H9 (cell line): ENCODE results near the gene USP22. TPM values are rescaled to one million over a fixed set of nuclear protein-coding genes. Genes with fewer than 3 reads are reported as not detected.

Experiments used
- DNase-seq: peaks from one replicate; pipeline ENCODE4 v3.0.0-alpha.2; 2017
- H2AFZ ChIP-seq: one replicate; pipeline ENCODE4 v1.6.1; 2013; ENCODE audit warnings: mild to moderate bottlenecking, low read length, control low read depth, moderate library complexity
- H2AK5ac ChIP-seq: 2 replicates; pipeline ENCODE4 v1.6.1; 2013; ENCODE audit warnings: low read length, control low read depth, mixed read lengths; ENCODE audit not compliant: insufficient read length
- H2BK120ac ChIP-seq: one replicate; pipeline ENCODE4 v1.6.1; 2013; ENCODE audit warnings: low read depth, mild to moderate bottlenecking, low read length, control low read depth, inconsistent platforms; ENCODE audit not compliant: poor library complexity, severe bottlenecking
- H2BK12ac ChIP-seq: 2 replicates; pipeline ENCODE4 v1.6.1; 2013; ENCODE audit warnings: low read length, control low read depth, mixed read lengths, low read depth; ENCODE audit not compliant: insufficient read length
- H2BK15ac ChIP-seq: 2 replicates; pipeline ENCODE4 v1.6.1; 2013; ENCODE audit warnings: low read depth, low read length, control low read depth
- H2BK20ac ChIP-seq: one replicate; pipeline ENCODE4 v1.6.1; 2013; ENCODE audit warnings: low read depth, mild to moderate bottlenecking, low read length, control low read depth, inconsistent platforms; ENCODE audit not compliant: poor library complexity, severe bottlenecking
- H2BK5ac ChIP-seq: 2 replicates; pipeline ENCODE4 v1.6.1; 2013; ENCODE audit warnings: low read length, control low read depth, mixed read lengths; ENCODE audit not compliant: insufficient read length
- H3K14ac ChIP-seq: 2 replicates; pipeline ENCODE4 v1.6.1; 2013; ENCODE audit warnings: low read length, control low read depth; ENCODE audit not compliant: insufficient read depth
- H3K18ac ChIP-seq: 2 replicates; pipeline ENCODE4 v1.6.1; 2013; ENCODE audit warnings: low read depth, mild to moderate bottlenecking, mixed read lengths, low read length, control low read depth; ENCODE audit not compliant: insufficient read length
- H3K23ac ChIP-seq: 2 replicates; pipeline ENCODE4 v1.6.1; 2013; ENCODE audit warnings: low read length, control low read depth, mixed read lengths, low read depth; ENCODE audit not compliant: insufficient read length
- H3K23me2 ChIP-seq: 2 replicates; pipeline ENCODE4 v1.6.1; 2013; ENCODE audit warnings: low read depth, mild to moderate bottlenecking, mixed read lengths, low read length, control low read depth; ENCODE audit not compliant: insufficient read length, poor library complexity, severe bottlenecking
- H3K27ac ChIP-seq: 2 replicates; pipeline ENCODE4 v1.5.1; 2013; ENCODE audit warnings: low read length, control low read depth, mixed read lengths, low read depth; ENCODE audit not compliant: insufficient read length
- H3K27me3 ChIP-seq: 2 replicates; pipeline ENCODE4 v1.6.1; 2013; ENCODE audit warnings: low read length, control low read depth, inconsistent platforms; ENCODE audit not compliant: insufficient read depth
- H3K4ac ChIP-seq: 2 replicates; pipeline ENCODE4 v1.6.1; 2013; ENCODE audit warnings: low read depth, mild to moderate bottlenecking, control low read depth, inconsistent platforms, low read length, moderate library complexity
- H3K4me1 ChIP-seq: 2 replicates; pipeline ENCODE4 v1.6.1; 2013; ENCODE audit warnings: low read length, control low read depth, inconsistent platforms; ENCODE audit not compliant: insufficient read depth
- H3K4me2 ChIP-seq: 2 replicates; pipeline ENCODE4 v1.6.1; 2013; ENCODE audit warnings: low read length, control low read depth, mixed read lengths; ENCODE audit not compliant: insufficient read length, insufficient read depth
- H3K56ac ChIP-seq: 2 replicates; pipeline ENCODE4 v1.6.1; 2013; ENCODE audit warnings: low read depth, mild to moderate bottlenecking, mixed read lengths, low read length, control low read depth; ENCODE audit not compliant: insufficient read length
- H3K79me1 ChIP-seq: 2 replicates; pipeline ENCODE4 v1.6.1; 2013; ENCODE audit warnings: low read depth, mild to moderate bottlenecking, moderate library complexity, low read length, control low read depth, inconsistent platforms; ENCODE audit not compliant: insufficient read depth, poor library complexity, severe bottlenecking
- H3K79me2 ChIP-seq: 2 replicates; pipeline ENCODE4 v1.6.1; 2013; ENCODE audit warnings: low read length, control low read depth, inconsistent platforms; ENCODE audit not compliant: insufficient read depth
- H3K9ac ChIP-seq: 2 replicates; pipeline ENCODE4 v1.6.1; 2013; ENCODE audit warnings: low read length, control low read depth, mixed read lengths; ENCODE audit not compliant: insufficient read length; ENCODE audit errors: extremely low read depth
- H3K9me3 ChIP-seq: one replicate; pipeline ENCODE4 v1.6.1; 2013; ENCODE audit warnings: low read depth, low read length, inconsistent platforms; ENCODE audit not compliant: control insufficient read depth
- H3T11ph ChIP-seq: one replicate; pipeline ENCODE4 v1.6.1; 2013; ENCODE audit warnings: mild to moderate bottlenecking, low read length, control low read depth, inconsistent platforms
- H4K20me1 ChIP-seq: one replicate; pipeline ENCODE4 v1.6.1; 2013; ENCODE audit not compliant: control insufficient read depth, insufficient read length, insufficient read depth
- H4K5ac ChIP-seq: 2 replicates; pipeline ENCODE4 v1.6.1; 2013; ENCODE audit warnings: low read depth, mild to moderate bottlenecking, mixed read lengths, low read length, control low read depth; ENCODE audit not compliant: insufficient read length
- H4K8ac ChIP-seq: replicated peaks from 2 replicates; pipeline ENCODE4 v1.6.1; 2013; ENCODE audit warnings: low read length, control low read depth, mixed read lengths, low read depth; ENCODE audit not compliant: insufficient read length
- H4K91ac ChIP-seq: 2 replicates; pipeline ENCODE4 v1.6.1; 2013; ENCODE audit warnings: low read depth, mild to moderate bottlenecking, moderate library complexity, mixed read lengths, low read length, control low read depth; ENCODE audit not compliant: insufficient read length
- H3K27ac Mint-ChIP-seq, 3 experiments: 2 replicates in 2 of 3; 3 replicates in 1 of 3; pipeline ENCODE4 v1.8.0; 2020 to 2021; ENCODE audit warnings: mixed read lengths in 3 of 3, mild to moderate bottlenecking in 1 of 3, moderate library complexity in 1 of 3
- H3K27me3 Mint-ChIP-seq: 2 replicates; pipeline ENCODE4 v1.8.0; 2021; ENCODE audit warnings: low read depth, mild to moderate bottlenecking, moderate library complexity, mixed read lengths
- H3K36me3 Mint-ChIP-seq, 3 experiments: 2 replicates in 2 of 3; 3 replicates in 1 of 3; pipeline ENCODE4 v1.8.0; 2020 to 2021; ENCODE audit warnings: low read depth in 3 of 3, mixed read lengths in 3 of 3; ENCODE audit not compliant: insufficient read depth in 1 of 3
- H3K4me1 Mint-ChIP-seq, 2 experiments: 2 replicates each; pipeline ENCODE4 v1.8.0; 2020; ENCODE audit warnings: mixed read lengths in 2 of 2
- H3K4me3 Mint-ChIP-seq, 2 experiments: 2 replicates in 1 of 2; 3 replicates in 1 of 2; pipeline ENCODE4 v1.8.0; 2020 to 2021; ENCODE audit warnings: mild to moderate bottlenecking in 2 of 2, mixed read lengths in 2 of 2, moderate library complexity in 1 of 2
- H3K9me3 Mint-ChIP-seq, 2 experiments: 2 replicates in 1 of 2; 3 replicates in 1 of 2; pipeline ENCODE4 v1.8.0; 2020; ENCODE audit warnings: mild to moderate bottlenecking in 2 of 2, mixed read lengths in 2 of 2, moderate library complexity in 1 of 2
- WGBS: extraction: QIAGEN DNeasy Blood & Tissue Kit; methylation state at CpG from one replicate; pipeline ENCODE4 v1.1.7; 2013; ENCODE audit warnings: missing lambda C conversion rate, low lambda C conversion rate, mixed read lengths; ENCODE audit not compliant: insufficient read length; ENCODE audit errors: extremely low coverage; 5-methylcytosine and 5-hydroxymethylcytosine counted together
- total RNA-seq: library from RNA; stranded (reverse); gene quantifications from 2 replicates; pipeline ENCODE4 v1.2.1, GENCODE V29; 2021
- TF ChIP-seq, protein P1 (sequence below): fragments of 200-600 bp; sonication (generic); conservative IDR thresholded peaks from 3 replicates; pipeline ENCODE4 v1.8.0; 2021; ENCODE audit warnings: antibody characterized with exemption, mild to moderate bottlenecking

USP22 gene
- total RNA-seq, 1 experiment from 2014 or later: 345 TPM

DNA sequence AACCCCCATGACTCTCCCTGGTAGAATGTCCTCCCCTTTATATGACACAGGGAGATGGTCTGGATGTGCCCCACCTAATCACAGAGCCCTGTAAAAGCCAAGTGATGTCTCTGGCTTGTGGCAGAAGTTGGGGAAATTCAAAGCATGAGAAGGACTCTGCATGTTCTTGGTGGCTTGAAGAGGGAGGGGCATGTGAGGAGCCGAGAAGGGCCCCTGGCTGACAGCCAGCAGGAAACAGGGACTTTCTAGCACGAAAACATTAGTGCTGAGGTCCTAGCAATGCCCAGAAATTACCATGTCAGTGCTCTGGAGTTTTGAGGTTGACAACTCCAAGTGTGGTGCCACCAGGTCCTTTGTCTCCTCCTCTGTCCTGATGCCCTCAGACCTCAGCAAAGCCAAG lies 75.9 kb downstream of the USP22 start:
- no peak overlapping the region for H3K9ac ChIP-seq
- Mint-ChIP-seq H3K4me1 (peaks cover 45 to 56% of the 10 kb centered on the region in 2 experiments), H3K4me3 (no peak overlapping the region), H3K36me3 (peaks cover 0 to 10% (median 2%) of the 10 kb centered on the region in 3 experiments; a peak in 3 of 7 replicates), H3K9me3 (no peaks in the 10 kb centered on the region), H3K27me3 (no peaks in the 10 kb centered on the region; the same call in 1 of the 2 replicates), H3K27ac (no peak overlapping the region)
- no peak overlapping the region for H3K14ac ChIP-seq
- no peak overlapping the region for H3K56ac ChIP-seq
- no peaks in the 10 kb centered on the region for H3K27me3 ChIP-seq
- H2BK5ac ChIP-seq: no peak overlapping the region
- H3K9me3 ChIP-seq: no peaks in the 10 kb centered on the region
- no peaks in the 10 kb centered on the region for H3K79me2 ChIP-seq
- no peak overlapping the region for H3K4ac ChIP-seq
- no peak overlapping the region for H4K5ac ChIP-seq
- WGBS: no CpG with 5 or more reads among the region's 2 CpGs
- H2BK120ac ChIP-seq: no peak overlapping the region
- H3K23ac ChIP-seq: no peak overlapping the region
- H3K18ac ChIP-seq: no peak overlapping the region
- H2BK15ac ChIP-seq: no peak overlapping the region
- no peaks in the 10 kb centered on the region for H3K23me2 ChIP-seq
- H3K4me2 ChIP-seq: no peak overlapping the region
- no peak overlapping the region for H2BK20ac ChIP-seq
- no peaks in the 10 kb centered on the region for H4K20me1 ChIP-seq
- no peak for DNase-seq
- H3K79me1 ChIP-seq: no peaks in the 10 kb centered on the region
- H3K4me1 ChIP-seq: no peaks in the 10 kb centered on the region
- no peak overlapping the region for H2AFZ ChIP-seq
- TF ChIP-seq, protein P1, sequence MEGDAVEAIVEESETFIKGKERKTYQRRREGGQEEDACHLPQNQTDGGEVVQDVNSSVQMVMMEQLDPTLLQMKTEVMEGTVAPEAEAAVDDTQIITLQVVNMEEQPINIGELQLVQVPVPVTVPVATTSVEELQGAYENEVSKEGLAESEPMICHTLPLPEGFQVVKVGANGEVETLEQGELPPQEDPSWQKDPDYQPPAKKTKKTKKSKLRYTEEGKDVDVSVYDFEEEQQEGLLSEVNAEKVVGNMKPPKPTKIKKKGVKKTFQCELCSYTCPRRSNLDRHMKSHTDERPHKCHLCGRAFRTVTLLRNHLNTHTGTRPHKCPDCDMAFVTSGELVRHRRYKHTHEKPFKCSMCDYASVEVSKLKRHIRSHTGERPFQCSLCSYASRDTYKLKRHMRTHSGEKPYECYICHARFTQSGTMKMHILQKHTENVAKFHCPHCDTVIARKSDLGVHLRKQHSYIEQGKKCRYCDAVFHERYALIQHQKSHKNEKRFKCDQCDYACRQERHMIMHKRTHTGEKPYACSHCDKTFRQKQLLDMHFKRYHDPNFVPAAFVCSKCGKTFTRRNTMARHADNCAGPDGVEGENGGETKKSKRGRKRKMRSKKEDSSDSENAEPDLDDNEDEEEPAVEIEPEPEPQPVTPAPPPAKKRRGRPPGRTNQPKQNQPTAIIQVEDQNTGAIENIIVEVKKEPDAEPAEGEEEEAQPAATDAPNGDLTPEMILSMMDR: no peak
- no peak overlapping the region for H2AK5ac ChIP-seq
- no peak overlapping the region for H3K27ac ChIP-seq
- H4K8ac ChIP-seq: no peak overlapping the region
- no peak overlapping the region for H4K91ac ChIP-seq
- H2BK12ac ChIP-seq: no peak overlapping the region
- H3T11ph ChIP-seq: no peak overlapping the region
